Cardiac muscle cell (in vitro differentiated cells and primary cell): ENCODE results near the gene EHMT1. TPM values are rescaled to one million over a fixed set of nuclear protein-coding genes. Genes with fewer than 3 reads are reported as not detected.

ENCODE experiments used
- polyA plus RNA-seq: library from polyadenylated mRNA; unstranded; fragments of >200 nt; fragmentation: Nextera tagmentation; extraction: Ambion mirVana; gene quantifications from 2 replicates; pipeline ENCODE4 v1.2.1, GENCODE V29; 2016
- total RNA-seq: library from RNA; depleted of rRNA; stranded (reverse); fragments of >200 nt; gene quantifications from 2 replicates; pipeline ENCODE4 v1.2.3, GENCODE V29; 2016

The EHMT1 gene
- total and polyA plus RNA-seq, 2 experiments from 2014 or later: 55.5 to 93.8 TPM

Other genes starting within 250 kb of the EHMT1 start
- gene EXD3, start 195.8 kb upstream of the EHMT1 start, total RNA-seq: 14.3 and 72.1 TPM in 2 replicates
- gene EXD3, start 195.8 kb upstream of the EHMT1 start, polyA plus RNA-seq: 32.3 and 52.4 TPM in 2 replicates
- 6.8 and 12.0 TPM in 2 replicates for gene NOXA1, start 195.6 kb upstream of the EHMT1 start, total RNA-seq
- 8.1 and 14.9 TPM in 2 replicates for gene NOXA1, start 195.6 kb upstream of the EHMT1 start, polyA plus RNA-seq
- 0.51 and 0.56 TPM in 2 replicates for gene ENTPD8, start 177.6 kb upstream of the EHMT1 start, total RNA-seq
- 0.15 and 1.7 TPM in 2 replicates for gene ENTPD8, start 177.6 kb upstream of the EHMT1 start, polyA plus RNA-seq
- gene NSMF, start 159.7 kb upstream of the EHMT1 start, total RNA-seq: 75.6 and 107 TPM in 2 replicates
- 73.0 and 113 TPM in 2 replicates for gene NSMF, start 159.7 kb upstream of the EHMT1 start, polyA plus RNA-seq
- gene PNPLA7, start 68.6 kb upstream of the EHMT1 start, total RNA-seq: 1.1 and 3.6 TPM in 2 replicates
- 1.4 and 1.6 TPM in 2 replicates for gene PNPLA7, start 68.6 kb upstream of the EHMT1 start, polyA plus RNA-seq
- 70.2 and 98.6 TPM in 2 replicates for gene MRPL41, start 67.1 kb upstream of the EHMT1 start, total RNA-seq
- gene MRPL41, start 67.1 kb upstream of the EHMT1 start, polyA plus RNA-seq: 93.1 and 111 TPM in 2 replicates
- 57.3 and 65.6 TPM in 2 replicates for gene DPH7, start 40.1 kb upstream of the EHMT1 start, total RNA-seq
- 61.2 and 78.4 TPM in 2 replicates for gene DPH7, start 40.1 kb upstream of the EHMT1 start, polyA plus RNA-seq
- 30.6 and 35.3 TPM in 2 replicates for gene ZMYND19, start 28.5 kb upstream of the EHMT1 start, total RNA-seq
- gene ZMYND19, start 28.5 kb upstream of the EHMT1 start, polyA plus RNA-seq: 48.1 and 49.0 TPM in 2 replicates
- 53.0 and 82.9 TPM in 2 replicates for gene ARRDC1, start 13.3 kb upstream of the EHMT1 start, total RNA-seq
- 73.9 and 91.8 TPM in 2 replicates for gene ARRDC1, start 13.3 kb upstream of the EHMT1 start, polyA plus RNA-seq